ENCODE data around the gene PLGRKT. TPM values are rescaled to one million over a fixed set of nuclear protein-coding genes. Genes with fewer than 3 reads are reported as not detected.
"Not testable (repeated sequence)": the region's sequence is repeated elsewhere in the genome, so short reads cannot be mapped to it uniquely, and the experiment has no call there.

Gene PLGRKT
- total and polyA plus RNA-seq, 9 donors: 2.9 to 35.8 (median 13.3) TPM

DNA sequence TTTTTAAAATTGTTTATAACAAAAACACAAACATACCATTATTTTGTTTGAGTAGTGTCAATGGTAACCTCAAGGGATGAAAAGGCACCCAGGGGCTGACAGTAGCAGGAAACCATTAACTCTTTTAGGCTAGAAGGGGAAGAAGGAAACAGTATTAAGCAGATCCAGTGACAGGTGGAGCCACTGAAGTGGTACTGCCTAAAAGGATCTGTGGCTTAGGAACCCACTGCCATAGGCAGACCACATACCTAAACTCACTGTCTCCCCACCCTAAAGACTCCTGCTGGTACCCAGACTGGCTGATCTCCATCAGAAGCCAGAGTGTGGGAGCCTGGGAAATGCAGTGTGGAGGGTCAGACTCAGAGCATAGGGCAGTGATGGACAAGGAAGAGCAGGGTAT is 111.5 kb downstream of the PLGRKT start:
- no peaks in the 10 kb centered on the region for H3K4me1 ChIP-seq (ENCODE audit: insufficient read depth)
- no peak overlapping the region for H3K27ac ChIP-seq
- no peaks in the 10 kb centered on the region for H3K27me3 ChIP-seq
- H3K4me3 ChIP-seq: no peak overlapping the region
- H3K36me3 ChIP-seq: no peaks in the 10 kb centered on the region
- TF ChIP-seq EP300 (IDR thresholded peaks at IDR 0.05) (no peak), POLR2A (IDR thresholded peaks at IDR 0.05) (no peak)
- TF ChIP-seq, protein P1, sequence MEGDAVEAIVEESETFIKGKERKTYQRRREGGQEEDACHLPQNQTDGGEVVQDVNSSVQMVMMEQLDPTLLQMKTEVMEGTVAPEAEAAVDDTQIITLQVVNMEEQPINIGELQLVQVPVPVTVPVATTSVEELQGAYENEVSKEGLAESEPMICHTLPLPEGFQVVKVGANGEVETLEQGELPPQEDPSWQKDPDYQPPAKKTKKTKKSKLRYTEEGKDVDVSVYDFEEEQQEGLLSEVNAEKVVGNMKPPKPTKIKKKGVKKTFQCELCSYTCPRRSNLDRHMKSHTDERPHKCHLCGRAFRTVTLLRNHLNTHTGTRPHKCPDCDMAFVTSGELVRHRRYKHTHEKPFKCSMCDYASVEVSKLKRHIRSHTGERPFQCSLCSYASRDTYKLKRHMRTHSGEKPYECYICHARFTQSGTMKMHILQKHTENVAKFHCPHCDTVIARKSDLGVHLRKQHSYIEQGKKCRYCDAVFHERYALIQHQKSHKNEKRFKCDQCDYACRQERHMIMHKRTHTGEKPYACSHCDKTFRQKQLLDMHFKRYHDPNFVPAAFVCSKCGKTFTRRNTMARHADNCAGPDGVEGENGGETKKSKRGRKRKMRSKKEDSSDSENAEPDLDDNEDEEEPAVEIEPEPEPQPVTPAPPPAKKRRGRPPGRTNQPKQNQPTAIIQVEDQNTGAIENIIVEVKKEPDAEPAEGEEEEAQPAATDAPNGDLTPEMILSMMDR (IDR thresholded peaks at IDR 0.05): no peak
- intact Hi-C loops (cut with DNase I): no loop called here
- H3K9me3 ChIP-seq: no peaks in the 10 kb centered on the region
- no peak for DNase-seq

DNA sequence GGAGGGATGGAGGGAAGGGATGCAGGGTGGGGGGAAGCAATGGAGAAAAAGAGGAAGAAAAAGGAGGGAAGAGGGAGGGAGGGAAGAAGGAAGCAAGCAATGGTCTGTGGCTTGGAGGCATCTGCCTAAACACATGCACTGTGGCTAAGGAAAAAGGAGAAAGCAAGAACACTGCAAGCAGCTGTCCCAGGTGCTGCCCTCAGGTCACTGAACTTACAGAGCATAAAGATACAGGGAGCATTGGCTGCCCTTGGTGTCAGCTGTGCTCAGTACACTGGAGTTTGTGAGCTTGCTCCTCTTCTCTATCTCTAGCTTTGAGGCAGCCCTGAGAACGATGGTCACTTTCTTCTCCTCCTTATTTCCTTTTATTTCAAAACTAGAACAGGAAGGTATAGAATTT is 116.1 kb downstream of the PLGRKT start:
- H3K4me3 ChIP-seq; DNase-seq; H3K27me3 ChIP-seq; H3K4me1 ChIP-seq (ENCODE audit: insufficient read depth); H3K9me3 ChIP-seq; intact Hi-C loops (cut with DNase I); H3K36me3 ChIP-seq; H3K27ac ChIP-seq: not testable (repeated sequence)
- WGBS, 3 donors: 22 to 62% (median 45%) methylated on average over 1 of the region's 1 CpG

DNA sequence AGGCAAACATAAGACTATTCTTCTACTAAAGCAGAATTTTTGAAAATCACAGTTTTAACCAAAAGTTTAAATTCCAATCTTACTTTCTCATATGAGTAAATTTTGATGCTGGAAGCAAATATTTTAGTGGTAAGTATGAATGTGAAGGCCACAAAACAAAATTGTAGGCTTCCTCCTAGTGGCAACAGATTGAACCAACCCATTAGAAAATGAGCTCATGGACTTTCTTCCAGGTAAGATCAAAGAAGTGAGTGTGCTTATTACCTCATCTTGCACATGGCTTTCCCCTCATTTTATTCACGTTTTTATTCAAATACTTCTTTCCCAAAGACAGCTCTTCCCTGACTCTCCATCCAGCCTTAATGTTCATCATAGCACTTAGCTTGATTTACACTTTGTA is 116.7 kb downstream of the PLGRKT start:
- DNase-seq: no peak
- Histone ChIP-seq H3K36me3 (no peaks in the 10 kb centered on the region), H3K4me3 (no peak overlapping the region), H3K27ac (no peak overlapping the region), H3K9me3 (no peaks in the 10 kb centered on the region), H3K4me1 (ENCODE audit: insufficient read depth) (no peaks in the 10 kb centered on the region), H3K27me3 (no peaks in the 10 kb centered on the region)
- TF ChIP-seq, protein P1 (IDR thresholded peaks at IDR 0.05): no peak
- TF ChIP-seq EP300 (IDR thresholded peaks at IDR 0.05) (no peak), POLR2A (IDR thresholded peaks at IDR 0.05) (no peak)
- WGBS, 3 donors: 26 to 27% (median 26%) methylated on average over 1 of the region's 1 CpG
- intact Hi-C loops (cut with DNase I): no loop called here

DNA sequence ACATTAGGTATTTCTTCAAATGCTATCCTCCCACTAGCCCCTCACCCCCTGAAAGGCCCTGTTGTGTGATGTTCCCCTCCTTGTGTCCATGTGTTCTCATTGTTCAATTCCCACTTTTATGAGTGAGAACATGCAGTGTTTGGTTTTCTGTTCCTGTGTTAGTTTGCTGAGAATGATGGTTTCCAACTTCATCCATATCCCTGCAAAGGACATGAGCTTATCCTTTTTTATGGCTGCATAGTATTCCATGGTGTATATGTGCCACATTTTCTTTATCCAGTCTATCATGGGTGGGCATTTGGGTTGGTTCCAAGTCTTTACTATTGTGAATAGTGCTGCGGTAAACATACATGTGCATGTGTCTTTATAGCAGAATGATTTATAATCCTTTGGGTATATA is 121.3 kb downstream of the PLGRKT start:
- whole genome bisulfite sequencing, 3 donors: 94 to 100% (median 96%) methylated on average over 1 of the region's 1 CpG

DNA sequence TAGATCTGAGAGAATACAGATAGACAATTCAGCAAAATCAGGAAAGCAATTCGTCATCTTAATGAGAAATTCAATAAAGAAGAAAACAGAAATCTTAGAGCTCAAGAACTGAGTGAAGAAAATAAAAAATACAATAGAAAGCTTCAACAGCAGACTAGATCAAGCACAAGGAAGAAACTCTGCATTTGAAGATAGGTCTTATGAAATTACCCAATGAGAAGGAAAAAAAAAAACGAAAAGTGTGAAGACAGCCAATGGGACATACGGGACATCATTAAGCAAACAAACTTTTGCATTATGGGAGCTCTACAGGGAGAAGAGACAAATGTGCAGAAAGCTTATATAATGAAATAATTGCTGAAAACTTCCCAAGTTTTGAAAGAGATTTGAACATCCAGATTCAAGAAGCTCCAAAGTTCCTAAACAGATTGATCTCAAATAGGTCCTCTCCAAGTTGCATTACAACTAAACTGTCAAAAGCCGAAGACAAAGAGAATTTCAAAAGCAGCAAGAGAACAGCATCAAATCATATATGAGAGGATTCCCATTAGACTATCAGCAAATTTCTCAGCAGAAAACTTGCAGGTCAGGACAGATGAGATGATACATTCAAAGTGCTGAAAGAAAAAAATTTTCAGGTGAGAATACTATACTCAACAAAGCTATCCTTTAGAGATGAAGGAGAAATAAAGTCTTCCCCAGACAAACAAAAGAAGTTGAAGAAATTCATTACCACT is 122.4 kb downstream of the PLGRKT start:
- TF ChIP-seq EP300 (IDR thresholded peaks at IDR 0.05) (no peak), POLR2A (IDR thresholded peaks at IDR 0.05) (no peak)
- TF ChIP-seq, protein P1 (IDR thresholded peaks at IDR 0.05): no peak
- no peaks in the 10 kb centered on the region for H3K27me3 ChIP-seq
- H3K27ac ChIP-seq: no peak overlapping the region
- H3K4me1 ChIP-seq (ENCODE audit: insufficient read depth): no peaks in the 10 kb centered on the region
- intact Hi-C loops (cut with DNase I): no loop called here
- 63 to 66% (median 64%) methylated on average over 4 of the region's 4 CpGs for WGBS, 3 donors
- H3K4me3 ChIP-seq: no peak overlapping the region
- DNase-seq: no peak
- H3K36me3 ChIP-seq: no peaks in the 10 kb centered on the region
- H3K9me3 ChIP-seq: no peaks in the 10 kb centered on the region

More for the DNA sequence above, 121.3 kb downstream of the PLGRKT start:
- H3K4me1 ChIP-seq (ENCODE audit: insufficient read depth); DNase-seq; intact Hi-C loops (cut with DNase I); H3K9me3 ChIP-seq; H3K27ac ChIP-seq; H3K27me3 ChIP-seq; H3K4me3 ChIP-seq; H3K36me3 ChIP-seq: not testable (repeated sequence)
